Epithelial cell of esophagus (primary cell): ENCODE measurements around the gene ORC1.

Experiments used
- DNase-seq: peaks from one replicate; pipeline ENCODE4 v3.0.0; 2010; ENCODE audit warnings: low read depth
- H3K4me3 ChIP-seq: 2 replicates; pipeline ENCODE4 v1.5.1; 2011; ENCODE audit warnings: mild to moderate bottlenecking, low read length, control low read depth
- TF ChIP-seq, protein P1 (sequence below): IDR thresholded peaks from 2 replicates; pipeline ENCODE4 v1.5.1; 2011; ENCODE audit warnings: low read depth, mild to moderate bottlenecking, low read length, control low read depth, inconsistent platforms; ENCODE audit not compliant: insufficient read depth; ENCODE audit errors: missing control alignments

ORC1 gene

DNA sequence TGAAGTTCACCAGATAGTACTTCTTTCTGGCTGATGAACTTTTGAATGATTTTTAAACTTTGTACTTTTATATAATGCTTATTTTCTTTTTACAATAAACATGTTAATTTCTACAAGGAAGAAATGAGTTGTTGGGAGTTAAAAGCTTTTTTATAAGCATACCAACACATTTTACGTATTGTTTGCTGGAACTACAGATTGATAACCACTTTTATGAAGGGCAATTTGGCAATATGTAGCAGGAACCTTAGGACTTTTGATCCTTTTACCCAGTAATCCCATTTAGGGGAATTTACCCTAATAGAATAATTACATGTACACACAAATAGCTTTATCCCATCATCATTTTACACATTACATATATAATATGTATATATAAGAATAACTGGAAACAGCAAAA is 16.5 kb upstream of the ORC1 start:
- no peak for DNase-seq
- no peak overlapping the region for H3K4me3 ChIP-seq
- TF ChIP-seq, protein P1, sequence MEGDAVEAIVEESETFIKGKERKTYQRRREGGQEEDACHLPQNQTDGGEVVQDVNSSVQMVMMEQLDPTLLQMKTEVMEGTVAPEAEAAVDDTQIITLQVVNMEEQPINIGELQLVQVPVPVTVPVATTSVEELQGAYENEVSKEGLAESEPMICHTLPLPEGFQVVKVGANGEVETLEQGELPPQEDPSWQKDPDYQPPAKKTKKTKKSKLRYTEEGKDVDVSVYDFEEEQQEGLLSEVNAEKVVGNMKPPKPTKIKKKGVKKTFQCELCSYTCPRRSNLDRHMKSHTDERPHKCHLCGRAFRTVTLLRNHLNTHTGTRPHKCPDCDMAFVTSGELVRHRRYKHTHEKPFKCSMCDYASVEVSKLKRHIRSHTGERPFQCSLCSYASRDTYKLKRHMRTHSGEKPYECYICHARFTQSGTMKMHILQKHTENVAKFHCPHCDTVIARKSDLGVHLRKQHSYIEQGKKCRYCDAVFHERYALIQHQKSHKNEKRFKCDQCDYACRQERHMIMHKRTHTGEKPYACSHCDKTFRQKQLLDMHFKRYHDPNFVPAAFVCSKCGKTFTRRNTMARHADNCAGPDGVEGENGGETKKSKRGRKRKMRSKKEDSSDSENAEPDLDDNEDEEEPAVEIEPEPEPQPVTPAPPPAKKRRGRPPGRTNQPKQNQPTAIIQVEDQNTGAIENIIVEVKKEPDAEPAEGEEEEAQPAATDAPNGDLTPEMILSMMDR = no peak

DNA sequence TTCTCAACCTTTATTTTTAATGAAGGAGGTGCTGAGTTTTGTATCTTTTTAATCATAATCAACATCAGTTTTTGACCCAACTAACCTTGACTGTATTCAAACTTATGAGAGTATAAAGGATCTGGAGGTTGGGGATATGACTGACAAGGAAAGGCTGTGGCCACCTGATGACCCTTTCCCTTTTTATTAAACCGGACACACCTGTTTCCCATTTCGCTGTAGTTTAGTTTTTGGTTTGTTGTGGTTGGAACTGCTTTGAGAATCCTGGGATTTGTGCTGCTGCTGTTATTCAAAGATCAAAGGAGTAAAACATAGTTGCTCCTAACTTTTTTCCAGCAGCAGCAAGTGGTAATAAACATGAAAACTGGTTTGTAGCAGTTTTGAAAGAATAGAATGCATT is 12.6 kb upstream of the ORC1 start:
- no peak overlapping the region for H3K4me3 ChIP-seq
- TF ChIP-seq, protein P1 = no peak
- no peak for DNase-seq

DNA sequence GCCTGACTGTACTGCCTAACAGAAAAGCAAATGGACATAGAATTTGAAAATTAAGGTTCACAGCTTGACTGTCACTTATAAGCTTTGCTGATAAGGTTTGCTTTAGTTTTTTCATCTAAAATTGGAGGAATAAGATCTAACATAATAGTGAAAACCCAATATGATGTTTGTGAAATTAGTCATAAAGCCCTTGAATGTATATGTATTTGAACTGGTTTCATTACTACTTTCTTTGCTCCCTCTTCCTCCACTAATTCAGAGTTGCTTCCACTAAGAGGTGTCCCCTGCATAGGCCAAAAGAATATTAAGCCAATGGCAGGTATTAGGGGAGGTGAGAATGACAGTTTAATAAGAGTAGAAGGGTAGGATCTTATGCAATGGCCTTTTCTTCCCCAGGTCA is 10.7 kb upstream of the ORC1 start:
- no peak overlapping the region for H3K4me3 ChIP-seq
- TF ChIP-seq, protein P1 = no peak
- DNase-seq = no peak

DNA sequence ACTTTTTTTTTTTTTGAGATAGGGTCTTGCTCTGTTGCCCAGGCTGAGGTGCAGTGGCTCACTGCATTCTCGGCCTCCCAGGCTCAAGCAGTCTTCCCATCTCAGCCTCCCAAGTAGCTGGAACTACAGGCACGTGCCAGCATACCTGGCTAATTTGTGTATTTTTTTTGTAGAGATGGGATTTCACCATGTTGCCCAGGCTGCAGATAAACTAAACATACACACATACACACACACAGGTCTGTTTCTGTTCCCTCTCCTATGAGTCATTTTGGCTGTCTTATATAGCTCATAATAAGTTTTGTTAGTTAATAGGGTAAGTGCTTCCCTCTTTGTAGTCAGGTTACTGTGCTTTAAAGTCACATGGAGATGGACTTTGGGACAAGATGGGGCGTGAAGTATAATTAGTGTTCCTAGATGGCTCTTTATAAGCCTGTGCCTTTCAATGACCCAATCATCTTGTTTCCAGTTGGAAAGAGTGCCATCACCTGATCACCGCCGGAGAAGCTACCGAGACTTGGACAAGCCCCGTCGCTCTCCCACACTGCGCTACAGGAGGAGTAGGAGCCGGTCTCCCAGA is 9.3 kb upstream of the ORC1 start:
- no peak overlapping the region for H3K4me3 ChIP-seq
- TF ChIP-seq, protein P1 = no peak
- peak; percentile 10 for DNase-seq

DNA sequence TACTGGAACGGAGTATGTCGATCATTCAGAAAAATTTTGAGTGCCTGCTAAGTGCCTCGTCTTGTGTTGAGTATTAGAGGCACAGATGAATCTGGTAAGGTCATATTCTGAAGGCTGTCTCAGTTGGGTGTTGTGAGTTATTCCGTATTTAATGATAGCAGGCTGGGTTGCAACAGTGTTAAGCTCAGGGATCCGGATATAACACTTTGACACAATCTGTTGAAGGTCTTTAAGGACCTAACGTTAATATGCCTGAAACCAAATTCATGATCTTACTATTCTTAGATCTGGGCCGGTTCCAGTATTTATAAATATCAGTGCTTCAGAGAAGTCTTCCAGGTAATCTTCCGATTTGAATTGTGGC is 734 bp upstream of the ORC1 start:
- DNase-seq = no peak
- TF ChIP-seq, protein P1 = no peak
- H3K4me3 ChIP-seq = peak overlapping the region; percentile 99

DNA sequence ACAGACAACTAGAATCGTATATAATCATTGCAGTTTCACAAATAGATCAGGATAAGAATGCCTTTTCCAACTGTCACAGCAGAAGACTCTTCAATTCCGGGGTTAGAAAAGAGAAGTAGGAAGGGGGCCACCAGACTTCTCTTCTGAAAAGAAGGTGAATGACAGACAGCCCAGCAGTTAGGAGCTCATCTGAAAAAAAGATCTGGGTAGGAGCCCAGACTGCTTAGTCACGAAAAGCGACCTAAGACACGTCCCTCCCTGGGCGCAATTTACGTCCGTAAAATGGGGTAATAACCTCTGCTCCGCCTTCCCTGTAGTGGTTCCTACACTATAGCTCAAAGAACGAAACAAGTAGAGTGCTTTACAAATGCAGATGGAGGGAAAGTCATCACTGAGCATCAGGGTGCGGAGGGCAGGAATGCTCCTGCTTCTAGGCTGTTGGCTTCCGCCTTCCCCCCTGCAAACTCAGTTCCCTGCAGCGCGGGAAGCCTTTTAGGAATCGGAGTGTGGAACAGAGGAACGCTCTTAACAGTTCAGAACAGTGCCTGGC is 582 bp downstream of the ORC1 start:
- TF ChIP-seq, protein P1 = no peak
- DNase-seq = peak; percentile 87
- peak overlapping the region; percentile 99 for H3K4me3 ChIP-seq

DNA sequence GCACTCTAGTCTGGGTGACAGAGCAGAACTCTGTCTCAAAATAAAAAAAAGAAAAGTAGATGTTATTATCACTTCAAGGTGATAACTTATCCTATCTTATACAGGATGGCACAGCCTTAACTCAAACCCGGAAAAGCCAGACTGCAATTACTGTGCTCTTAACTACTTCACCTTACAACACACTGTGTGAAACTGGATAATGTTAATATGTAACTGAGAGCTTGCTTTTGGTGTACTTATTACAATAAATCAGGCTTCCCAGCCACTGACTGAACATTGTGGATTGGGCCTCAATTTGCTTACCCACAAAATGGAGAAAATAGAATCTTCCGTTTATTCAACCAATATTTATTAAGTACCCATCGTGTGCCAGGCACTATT is 1.4 kb downstream of the ORC1 start:
- DNase-seq = no peak
- TF ChIP-seq, protein P1 = no peak
- no peak overlapping the region for H3K4me3 ChIP-seq
